ENCODE data around the gene ARHGAP22. TPM values are rescaled to one million over a fixed set of nuclear protein-coding genes. Genes with fewer than 3 reads are reported as not detected.

The ARHGAP22 gene
- 5.0 TPM for total RNA-seq

GRCh38 chr10:48604991-48605508, at the start of gene ARHGAP22:
Gene ARHGAP22, minus strand, starts transcription at chr10:48605073. Its CDS starts 277 bp downstream, at chr10:48604796.

Small RNAs within 50 kb of the gene (small RNA-seq; reads per million reads assigned to genes)
- not detected for gene AC016397.1 (ENCODE audit: low replicate concordance)

Other genes with a start within 250 kb of the ARHGAP22 start
- 0.94 TPM for gene WDFY4, start 79.8 kb upstream of the ARHGAP22 start, total RNA-seq